SHP77 (cell line): ENCODE measurements around the gene ACTR2.
"Not testable (repeated sequence)": the region's sequence is repeated elsewhere in the genome, so short reads cannot be mapped to it uniquely, and the experiment has no call there.

Experiments used
- DNase-seq, 2 experiments: peaks; one replicate each; lab custom pipeline; 2025; lab: John Stamatoyannopoulos, UW

ACTR2 gene

GRCh38 chr2:65313954-65314256 is 86.3 kb downstream of the ACTR2 start:
- no peak for DNase-seq

- DNase-seq, result no peak
Observed at GRCh38 chr2:65314801-65315441, 87.3 kb downstream of the ACTR2 start.

GRCh38 chr2:65316072-65316471 is 88.4 kb downstream of the ACTR2 start:
- DNase-seq, result no peak

GRCh38 chr2:65317351-65317750 is 89.7 kb downstream of the ACTR2 start:
- not testable (repeated sequence) for DNase-seq

- no peak for DNase-seq
Observed at GRCh38 chr2:65317841-65318240, 90.2 kb downstream of the ACTR2 start.

GRCh38 chr2:65319072-65319673 is 91.5 kb downstream of the ACTR2 start:
- no peak for DNase-seq

- no peak for DNase-seq
Observed at GRCh38 chr2:65319674-65320041, 92.0 kb downstream of the ACTR2 start.

GRCh38 chr2:65320042-65320725 is 92.6 kb downstream of the ACTR2 start:
- DNase-seq, result no peak
